Measurements from ENCODE around the gene MYOD1.

The MYOD1 gene

GRCh38 chr11:17703951-17704350 is 15.4 kb upstream of the MYOD1 start:
- no peak for FAIRE-seq

DNA sequence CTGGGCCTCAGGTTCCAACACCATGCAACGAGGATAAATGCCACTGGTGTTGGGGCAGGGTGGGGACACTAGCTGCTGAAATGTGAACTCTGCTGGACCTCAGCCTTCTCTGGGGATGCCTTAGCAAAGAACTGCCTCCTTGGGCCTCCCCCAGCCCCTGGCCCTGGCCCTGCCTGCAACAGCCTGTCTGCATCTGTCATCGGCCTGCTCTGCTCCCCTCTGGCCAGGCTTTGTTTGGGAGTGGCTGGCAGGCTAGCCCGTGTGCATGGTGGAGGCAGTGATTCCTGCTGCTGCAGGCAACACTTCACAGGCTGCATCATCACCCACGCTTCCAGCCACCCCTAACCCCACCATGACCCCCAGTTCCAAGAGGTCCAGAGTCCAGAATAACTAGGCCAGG is 11.5 kb upstream of the MYOD1 start:
- no peak for FAIRE-seq

DNA sequence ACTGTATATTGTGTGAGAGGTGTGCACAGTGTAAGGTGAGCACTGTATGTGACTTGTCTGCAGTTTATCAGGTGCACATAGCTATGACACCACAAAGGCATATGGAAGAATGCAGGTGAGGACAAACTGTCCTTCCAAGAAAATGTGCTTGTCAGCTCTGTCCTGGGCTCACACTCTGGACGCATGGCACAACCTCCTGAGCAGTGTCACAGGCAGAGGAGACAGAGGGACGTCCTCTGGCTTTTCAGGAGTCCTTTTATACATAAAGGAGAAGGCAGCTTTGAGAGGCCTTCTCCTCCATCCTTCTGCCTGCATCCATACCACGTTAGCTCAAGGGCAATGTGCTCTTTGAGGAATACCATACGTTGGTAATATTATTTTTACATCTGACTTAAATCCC is 7.5 kb upstream of the MYOD1 start:
- FAIRE-seq: no peak

GRCh38 chr11:17713851-17714250 is 5.5 kb upstream of the MYOD1 start:
- no peak for FAIRE-seq

DNA sequence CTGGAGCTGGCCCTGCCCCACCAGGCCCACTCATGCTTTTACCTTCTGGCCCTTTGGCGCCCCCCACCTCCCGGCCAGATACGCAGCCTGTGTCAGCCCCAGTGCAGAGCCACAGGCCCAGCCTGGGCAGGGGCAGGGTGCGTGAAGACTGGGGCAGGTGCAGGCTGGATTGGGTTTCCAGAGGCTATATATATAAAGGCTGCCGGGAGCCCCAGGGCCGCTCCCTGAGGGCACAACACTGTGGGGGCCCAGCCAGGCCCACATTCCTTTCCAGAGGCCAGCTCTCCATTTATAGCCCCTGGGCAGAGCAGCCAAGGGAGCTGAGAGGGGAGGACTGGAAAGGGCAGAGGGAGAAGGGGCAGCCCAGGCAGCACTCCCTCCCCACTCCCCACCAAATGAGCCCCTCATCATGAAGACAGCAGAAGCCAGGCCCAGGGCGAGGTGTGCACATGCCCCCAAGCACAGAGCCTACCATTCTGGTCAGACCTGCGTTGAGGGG is 5.0 kb upstream of the MYOD1 start:
- FAIRE-seq: no peak

DNA sequence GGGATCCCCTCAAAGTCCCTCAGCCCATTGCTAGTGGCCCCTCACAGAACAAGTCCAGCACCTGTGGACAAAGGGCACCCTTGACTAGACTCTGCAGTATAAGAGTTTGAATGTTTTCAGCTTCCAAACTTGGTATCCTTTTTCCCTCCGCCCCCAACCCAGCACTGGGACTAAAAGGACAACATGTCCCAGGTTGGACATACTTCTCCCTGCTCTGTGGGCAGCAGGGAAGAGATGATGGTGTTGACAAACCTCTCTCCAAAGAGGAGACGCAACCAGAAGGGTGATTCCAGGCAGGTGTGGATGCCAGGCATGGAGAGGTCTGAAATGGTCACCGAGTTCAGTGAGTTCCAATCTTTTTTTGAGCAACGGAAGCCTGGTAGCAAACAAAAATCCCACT is 4.5 kb upstream of the MYOD1 start:
- FAIRE-seq: no peak

DNA sequence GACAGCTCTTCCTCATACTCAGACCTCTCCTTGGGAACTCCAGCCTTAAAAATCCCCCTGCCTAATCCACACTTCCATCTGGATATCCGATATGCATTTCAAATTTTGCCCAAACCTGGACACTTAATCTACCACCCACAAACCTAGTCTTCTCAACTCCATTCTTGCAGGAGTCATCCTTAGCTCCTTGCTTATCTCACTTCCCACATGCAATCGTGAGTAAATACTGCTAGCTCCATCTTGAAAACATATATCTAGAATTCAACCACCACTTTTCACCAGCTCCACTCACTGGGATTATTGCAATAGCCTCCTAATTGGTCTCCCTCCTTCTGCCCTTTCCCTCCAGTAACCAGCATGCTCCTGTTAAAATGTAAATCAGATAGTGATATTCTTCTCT is 2.6 kb upstream of the MYOD1 start:
- no peak for FAIRE-seq

GRCh38 chr11:17718015-17718414 is 1.4 kb upstream of the MYOD1 start:
- FAIRE-seq: no peak

DNA sequence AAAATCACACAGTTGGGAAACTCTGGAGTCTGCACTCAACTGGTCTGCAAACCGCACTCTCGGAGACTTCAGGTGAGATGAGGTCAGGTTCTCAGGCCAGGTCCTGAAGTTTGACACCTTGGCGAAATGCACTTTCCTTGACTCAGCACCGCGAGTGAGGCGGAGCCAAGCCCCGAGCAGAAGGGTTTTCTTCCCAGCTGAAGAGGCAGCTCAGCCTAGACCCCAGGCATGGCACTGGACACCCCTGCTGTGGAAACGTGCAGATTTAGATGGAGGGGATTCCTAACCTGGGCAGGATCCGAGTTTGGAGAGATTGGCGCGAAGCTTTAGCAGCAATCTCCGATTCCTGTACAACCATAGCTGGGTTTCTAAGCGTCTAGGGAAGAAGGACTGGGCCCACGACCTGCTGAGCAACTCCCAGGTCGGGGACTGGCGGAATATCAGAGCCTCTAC is 835 bp upstream of the MYOD1 start:
- FAIRE-seq: no peak

GRCh38 chr11:17719938-17720795 is 796 bp downstream of the MYOD1 start:
- no peak for FAIRE-seq

DNA sequence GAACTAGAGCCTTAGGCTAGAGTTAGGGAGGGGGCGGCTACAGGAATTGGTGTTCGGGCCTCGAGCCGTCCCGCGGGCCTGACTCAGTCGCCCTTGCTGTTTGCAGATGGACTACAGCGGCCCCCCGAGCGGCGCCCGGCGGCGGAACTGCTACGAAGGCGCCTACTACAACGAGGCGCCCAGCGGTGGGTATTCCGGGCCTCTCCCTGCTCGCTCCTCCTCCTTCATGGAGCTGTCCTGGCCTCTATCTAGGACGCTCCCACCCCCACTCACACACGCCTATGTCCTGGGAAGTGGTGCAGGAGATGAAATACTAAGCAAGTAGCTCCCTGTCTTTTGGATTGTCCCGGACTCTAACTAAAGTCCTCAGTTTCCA is 1.4 kb downstream of the MYOD1 start:
- no peak for FAIRE-seq

- no peak for FAIRE-seq
These were observed 2.0 kb downstream of the MYOD1 start for GRCh38 chr11:17721242-17721999.

- no peak for FAIRE-seq
These were observed 2.8 kb downstream of the MYOD1 start for GRCh38 chr11:17722000-17722643.

- FAIRE-seq: no peak
These were observed 4.9 kb downstream of the MYOD1 start for GRCh38 chr11:17724020-17724908.

DNA sequence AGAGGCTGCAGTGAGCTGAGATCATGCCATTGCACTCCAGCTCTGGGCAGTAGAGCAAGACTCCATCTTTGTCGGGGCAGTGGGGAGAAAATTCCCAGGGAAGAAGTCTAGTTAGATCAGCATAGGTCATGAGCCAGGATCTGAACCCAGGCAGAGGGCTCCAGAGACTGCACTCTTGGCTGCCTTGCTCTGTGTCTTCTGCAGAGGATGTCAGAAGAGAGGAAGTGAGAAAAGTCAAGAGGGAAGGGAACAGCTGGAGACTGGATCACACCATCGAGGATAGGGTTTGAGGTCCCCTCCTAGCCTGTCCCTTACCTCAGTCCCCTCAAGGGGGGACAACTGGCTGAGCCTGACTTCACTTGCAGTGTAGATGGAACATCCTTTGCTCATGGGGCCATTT is 5.8 kb downstream of the MYOD1 start:
- no peak for FAIRE-seq

DNA sequence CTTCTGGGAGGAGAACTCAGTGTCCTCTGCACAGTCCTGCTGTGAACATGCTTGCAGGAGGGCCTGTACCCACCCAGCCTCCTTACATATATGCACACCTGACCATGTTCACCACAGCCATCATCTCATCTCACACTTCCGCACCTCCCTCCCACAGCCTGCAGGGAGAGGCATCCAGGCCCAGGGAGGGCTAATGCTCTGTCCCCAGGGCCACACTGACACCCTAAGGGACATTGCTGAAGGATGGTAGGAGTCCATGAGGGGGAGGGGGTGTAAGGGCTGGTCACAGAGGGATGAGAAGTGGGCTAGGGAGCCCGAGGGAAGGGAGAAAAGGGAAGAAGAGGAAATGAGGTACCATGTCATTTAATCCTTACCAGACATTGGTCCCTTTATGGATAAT is 10.8 kb downstream of the MYOD1 start:
- FAIRE-seq: no peak

DNA sequence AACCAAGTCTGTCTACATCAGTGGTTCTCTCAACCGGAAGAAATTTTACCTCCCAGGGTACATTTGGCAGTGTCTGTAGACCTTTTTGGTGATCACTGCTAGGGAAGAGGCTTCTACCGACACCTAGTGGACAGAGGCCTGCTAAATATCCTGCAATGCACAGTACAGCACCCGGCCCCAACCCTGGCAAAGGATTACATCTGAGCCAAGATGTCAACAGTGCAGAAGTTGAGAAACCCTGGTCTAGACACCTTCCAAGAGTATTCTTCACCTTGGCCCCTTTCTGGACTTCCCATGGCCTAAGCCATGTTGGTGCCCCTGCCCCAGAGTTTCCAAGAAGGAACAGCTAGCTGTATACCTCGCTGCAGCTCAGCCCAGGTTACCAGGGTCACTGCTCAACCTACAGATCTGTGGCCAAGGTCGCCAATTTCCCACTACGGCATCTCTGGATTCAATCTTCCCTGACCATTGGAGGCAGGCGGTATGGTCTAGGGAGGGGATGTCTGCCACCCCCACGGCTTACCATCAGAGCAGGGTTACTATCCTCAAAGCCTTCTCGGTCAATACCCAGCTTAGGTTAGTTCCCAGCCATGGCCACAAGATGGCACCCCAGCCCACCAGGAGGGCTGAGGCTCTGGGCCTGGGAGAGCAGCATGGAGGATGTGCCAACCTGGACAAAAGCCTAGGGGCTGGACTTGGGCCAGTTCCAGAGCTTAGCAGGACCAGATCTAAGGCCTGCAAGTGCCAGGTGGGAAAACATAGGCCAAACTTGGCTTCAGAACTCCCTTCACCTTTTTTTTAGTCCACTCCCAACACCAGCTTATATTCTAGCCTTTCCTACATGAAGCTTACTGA is 11.5 kb downstream of the MYOD1 start:
- no peak for FAIRE-seq

GRCh38 chr11:17733261-17733660 is 13.9 kb downstream of the MYOD1 start:
- no peak for FAIRE-seq

DNA sequence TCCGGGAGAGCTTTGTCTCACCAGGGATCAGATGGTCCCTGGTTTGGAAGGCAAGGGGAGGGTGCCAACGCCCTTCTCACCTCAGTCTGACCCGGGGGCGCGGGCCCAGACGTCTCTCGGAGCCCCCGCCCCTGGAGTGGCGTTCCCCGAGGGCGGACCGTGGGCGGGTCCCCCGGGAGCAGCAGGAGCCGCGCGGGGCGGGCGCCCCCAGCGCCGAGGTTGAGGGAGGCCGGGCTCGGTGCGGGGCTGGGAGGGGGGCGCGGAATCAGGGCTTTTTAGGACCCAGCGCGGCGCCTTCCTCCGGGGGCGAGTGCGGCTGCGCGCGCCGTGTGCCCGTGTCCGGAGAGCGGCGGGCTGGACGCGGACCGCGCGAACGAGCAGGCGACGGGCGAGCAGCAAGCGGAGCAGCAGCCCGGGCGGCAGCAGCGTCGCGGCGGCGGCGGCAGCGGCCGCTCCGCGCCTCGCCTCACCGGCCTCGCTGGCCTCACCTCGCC is 15.1 kb downstream of the MYOD1 start, which contains the start of gene KCNC1:
Gene KCNC1 (plus strand): TSS at position 364 of the 494 bp plus-strand sequence. CDS start 1,222 bp downstream, outside the sequence.
- no peak for FAIRE-seq

DNA sequence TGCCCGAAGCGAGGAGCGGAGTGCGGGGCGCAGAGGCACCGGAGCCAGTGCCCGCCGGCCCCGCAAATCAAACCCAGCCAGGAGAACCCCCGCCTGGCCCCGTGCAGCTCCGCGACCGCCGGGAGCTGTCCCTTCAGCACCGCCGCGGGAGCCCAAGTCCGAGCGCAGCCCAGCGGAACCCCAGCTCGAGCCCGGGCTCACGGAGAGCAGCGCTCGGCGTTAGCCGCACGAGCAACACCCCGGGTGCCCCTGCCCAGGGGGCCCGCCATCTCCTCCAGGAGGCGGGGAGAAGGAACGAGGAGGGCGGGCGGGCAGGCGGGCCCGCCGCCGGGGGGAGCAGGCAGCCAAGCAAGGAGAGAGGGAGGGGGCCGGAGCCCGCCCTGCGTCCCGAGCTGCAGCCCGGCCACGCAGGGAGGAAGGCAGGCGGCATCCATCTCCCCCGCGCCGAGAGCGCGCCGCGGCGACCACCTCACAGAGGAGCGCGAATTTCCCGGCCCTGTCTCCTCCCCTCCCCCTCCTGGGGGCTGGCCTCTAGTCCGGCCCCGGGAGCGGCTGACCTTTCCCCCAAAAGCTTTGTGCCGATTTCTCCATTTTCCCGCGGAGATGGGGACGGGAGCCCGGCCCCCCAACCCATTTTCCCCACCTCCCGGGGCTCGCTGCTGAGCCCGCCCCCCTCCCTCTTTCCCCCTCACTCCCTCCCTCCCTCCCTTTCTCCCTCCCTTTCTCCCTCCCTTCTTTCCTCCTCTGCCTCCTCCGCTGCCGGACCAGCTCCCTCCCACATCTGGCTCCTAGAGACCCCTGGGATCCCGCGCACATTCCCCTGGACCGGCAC is 15.8 kb downstream of the MYOD1 start:
- no peak for FAIRE-seq

Measured in endometrium (tissue), 2 donors.